ENCODE data around the gene EEF2K.
A peak's percentile ranks its signal among the peaks of the same experiment; 100 is the strongest.

The EEF2K gene

GRCh38 chr16:22321340-22322001, 115.4 kb downstream of the EEF2K start:
- DNase-seq = peak; percentile 42

GRCh38 chr16:22322021-22322471, 116.0 kb downstream of the EEF2K start:
- DNase-seq = no peak

GRCh38 chr16:22322741-22323140, 116.7 kb downstream of the EEF2K start:
- DNase-seq = no peak

GRCh38 chr16:22323173-22323958, 117.3 kb downstream of the EEF2K start:
- DNase-seq = no peak

GRCh38 chr16:22323959-22324786, 118.1 kb downstream of the EEF2K start:
- DNase-seq = no peak

- DNase-seq = no peak
Measured at GRCh38 chr16:22324787-22325597, 118.9 kb downstream of the EEF2K start.

GRCh38 chr16:22325598-22326368, 119.7 kb downstream of the EEF2K start:
- no peak for DNase-seq

- DNase-seq = no peak
Measured at GRCh38 chr16:22326369-22326652, 120.2 kb downstream of the EEF2K start.

GRCh38 chr16:22326771-22327445, 120.8 kb downstream of the EEF2K start:
- DNase-seq = no peak

GRCh38 chr16:22327446-22327775, 121.3 kb downstream of the EEF2K start:
- no peak for DNase-seq

GRCh38 chr16:22328081-22328725, 122.1 kb downstream of the EEF2K start:
- DNase-seq = no peak

- DNase-seq = no peak
Measured at GRCh38 chr16:22329199-22329695, 123.2 kb downstream of the EEF2K start.

- no peak for DNase-seq
Measured at GRCh38 chr16:22330326-22330725, 124.2 kb downstream of the EEF2K start.

- DNase-seq = no peak
Measured at GRCh38 chr16:22333457-22333994, 127.4 kb downstream of the EEF2K start.

GRCh38 chr16:22335668-22336246, 129.7 kb downstream of the EEF2K start:
- DNase-seq = no peak

- no peak for DNase-seq
Measured at GRCh38 chr16:22336581-22336980, 130.5 kb downstream of the EEF2K start.

GRCh38 chr16:22337045-22337444, 131.0 kb downstream of the EEF2K start:
- no peak for DNase-seq

- DNase-seq = no peak
Measured at GRCh38 chr16:22337849-22338635, 132.0 kb downstream of the EEF2K start.
